Kidney (tissue), 14 donors: ENCODE results near the gene SFXN5. TPM values are rescaled to one million over a fixed set of nuclear protein-coding genes. Genes with fewer than 3 reads are reported as not detected.
A peak's percentile ranks its signal among the peaks of the same experiment; 100 is the strongest.

Experiments used
- DNase-seq, 5 donors: peaks; one replicate each; pipeline ENCODE4 v3.0.0-alpha.2; 2013 to 2020
- FAIRE-seq: peaks from 2 replicates; lab custom pipeline; 2012; peaks lifted over from hg19 to GRCh38; lab: Jason Lieb, UNC
- H3K27ac ChIP-seq, 2 donors: one replicate each; pipeline ENCODE4 v1.7.0; 2013; ENCODE audit warnings: low read depth in 2 of 2, low read length in 2 of 2, inconsistent platforms in 1 of 2
- H3K27me3 ChIP-seq: one replicate; pipeline ENCODE4 v1.7.1; 2013; ENCODE audit warnings: low read length, inconsistent platforms; ENCODE audit not compliant: control insufficient read depth, insufficient read depth
- H3K36me3 ChIP-seq, 3 donors: one replicate each; pipeline versions ENCODE4 v1.7.0 to v1.7.1; 2013; ENCODE audit warnings: low read length in 3 of 3, control low read depth in 1 of 3, inconsistent platforms in 1 of 3; ENCODE audit not compliant: insufficient read depth in 3 of 3, control insufficient read depth in 2 of 3
- H3K4me1 ChIP-seq, 3 donors: one replicate each; pipeline versions ENCODE4 v1.7.0 to v1.7.1; 2013; ENCODE audit warnings: low read length in 3 of 3, inconsistent platforms in 1 of 3, low read depth in 1 of 3; ENCODE audit not compliant: control insufficient read depth in 2 of 3, insufficient read depth in 2 of 3
- H3K4me3 ChIP-seq, 3 donors: one replicate each; pipeline versions ENCODE4 v1.7.0 to v1.8.1; 2013; ENCODE audit warnings: low read length in 3 of 3, control low read depth in 1 of 3, inconsistent platforms in 1 of 3
- H3K9ac ChIP-seq, 3 donors: one replicate each; pipeline versions ENCODE4 v1.7.0 to v1.7.1; 2013; ENCODE audit warnings: low read length in 3 of 3, control low read depth in 1 of 3, inconsistent platforms in 1 of 3
- H3K9me3 ChIP-seq, 3 donors: one replicate each; pipeline versions ENCODE4 v1.7.0 to v1.7.1; 2013; ENCODE audit warnings: low read length in 3 of 3, control low read depth in 1 of 3, inconsistent platforms in 1 of 3; ENCODE audit not compliant: control insufficient read depth in 2 of 3, insufficient read depth in 1 of 3
- CTCF ChIP-seq: IDR thresholded peaks from 3 replicates; pipeline ENCODE4 v1.5.1; 2012; ENCODE audit warnings: mild to moderate bottlenecking, moderate library complexity, borderline replicate concordance; ENCODE audit not compliant: insufficient read depth; ENCODE audit errors: extremely low read depth
- intact Hi-C: fragments of 100-400 bp; cut with DNase I; formaldehyde crosslinking; loops from one replicate; pipeline ENCODE4 v1.11.1; 2022
- polyA plus RNA-seq: library from polyadenylated mRNA; stranded (reverse); fragments of 350-450 nt; fragmentation: Illumina TruSeq; extraction: RNeasy Lipid Tissue Mini Kit (QIAGEN cat#74804); gene quantifications from one replicate; pipeline ENCODE4 v1.2.3, GENCODE V29; 2014; ENCODE audit warnings: low read depth, low replicate concordance; ENCODE audit not compliant: insufficient read depth
- total RNA-seq: library from RNA; stranded (reverse); fragmentation: NEBNext Ultra II Directional; extraction: Animal tissue kit (Norgen Biotek cat#: 25700); gene quantifications from one replicate; pipeline ENCODE4 v1.2.1, GENCODE V29; 2021
- donor health status: control.
- donor health status: control.
- donor health status: control.
- donor health status: control.
- donor health status: control.
- donor health status: DM: yes; HTN: yes; CAD: no.
- donor health status: Normal renal cell carcinoma (clear cell type).

SFXN5 gene
- total and polyA plus RNA-seq, 2 donors from 2014 or later, result 21.4 to 35.9 TPM

GRCh38 chr2:73075477-73076373 is 4.2 kb upstream of the SFXN5 start:
- H3K36me3 ChIP-seq, result peaks cover 0 to 15% (median 3%) of the 10 kb centered on the region in 3 donors
- no peak for TF ChIP-seq CTCF
- no peak overlapping the region for H3K4me3 ChIP-seq
- DNase-seq, result peak in 1 of 5 donors; percentile 60
- no peak overlapping the region for H3K27ac ChIP-seq
- peaks cover 0 to 36% (median 20%) of the 10 kb centered on the region in 3 donors for H3K4me1 ChIP-seq
- H3K27me3 ChIP-seq, result no peaks in the 10 kb centered on the region
- no peaks in the 10 kb centered on the region for H3K9me3 ChIP-seq
- no peak for FAIRE-seq
- intact Hi-C loops, result no loop called here
- H3K9ac ChIP-seq, result no peak overlapping the region

- TF ChIP-seq CTCF, result no peak
- peaks cover 0 to 15% (median 3%) of the 10 kb centered on the region in 3 donors for H3K36me3 ChIP-seq
- no peaks in the 10 kb centered on the region for H3K9me3 ChIP-seq
- intact Hi-C loops, result no loop called here
- H3K9ac ChIP-seq, result no peak overlapping the region
- H3K4me3 ChIP-seq, result no peak overlapping the region
- DNase-seq (peak in 1 of 5 donors; percentile 47), FAIRE-seq (no peak)
- no peaks in the 10 kb centered on the region for H3K27me3 ChIP-seq
- no peak overlapping the region for H3K27ac ChIP-seq
- H3K4me1 ChIP-seq, result peaks cover 0 to 36% (median 16%) of the 10 kb centered on the region in 3 donors
Observed at GRCh38 chr2:73074110-73075069, 2.9 kb upstream of the SFXN5 start.

- peak overlapping the region; percentile 94 to 98 for H3K27ac ChIP-seq
- H3K4me1 ChIP-seq, result peaks cover 0 to 25% (median 16%) of the 10 kb centered on the region in 3 donors
- H3K9me3 ChIP-seq, result no peaks in the 10 kb centered on the region
- TF ChIP-seq CTCF, result no peak
- FAIRE-seq (no peak), DNase-seq (no peak)
- no peaks in the 10 kb centered on the region for H3K27me3 ChIP-seq
- peak overlapping the region in 1 of 3 donors; percentile 81 for H3K9ac ChIP-seq
- peaks cover 0 to 9% (median 3%) of the 10 kb centered on the region in 3 donors for H3K36me3 ChIP-seq
- H3K4me3 ChIP-seq, result peak overlapping the region in 1 of 3 donors; percentile 85
- intact Hi-C loops, result no loop called here
Observed at GRCh38 chr2:73072416-73072815, 904 bp upstream of the SFXN5 start.
